Mucosa of descending colon (tissue), 3 donors: ENCODE data around the gene PTPRN2. TPM values are rescaled to one million over a fixed set of nuclear protein-coding genes. Genes with fewer than 3 reads are reported as not detected.

ENCODE experiments used
- ATAC-seq: fragments of 200-7000 bp; cut with Tn5 transposase; one replicate; pipeline ENCODE4 v1.9.1; 2020; ENCODE audit warnings: mild to moderate bottlenecking, moderate library complexity
- DNase-seq, 3 donors: peaks; one replicate each; pipeline ENCODE4 v3.0.0-alpha.2; 2020
- H3K36me3 ChIP-seq: fragments of 200-600 bp; one replicate; pipeline ENCODE4 v1.8.0; 2021; ENCODE audit warnings: low read depth, mild to moderate bottlenecking
- H3K4me1 ChIP-seq: fragments of 200-600 bp; one replicate; pipeline ENCODE4 v1.8.0; 2021; ENCODE audit warnings: low read depth, mild to moderate bottlenecking
- H3K4me3 ChIP-seq: fragments of 200-600 bp; one replicate; pipeline ENCODE4 v1.8.0; 2021; ENCODE audit warnings: mild to moderate bottlenecking
- H3K9me3 ChIP-seq: fragments of 200-600 bp; one replicate; pipeline ENCODE4 v1.8.0; 2021; ENCODE audit warnings: mild to moderate bottlenecking
- intact Hi-C, 2 donors: fragments of 100-400 bp; cut with DNase I in 1 of 2; cut with micrococcal nuclease in 1 of 2; formaldehyde crosslinking; loops; one replicate each; pipeline versions ENCODE4 v1.11.0 to v1.11.1; 2022; cut with DNase I, micrococcal nuclease
- total RNA-seq, 3 donors: library from RNA; stranded (reverse); fragmentation: NEBNext Ultra II Directional in 2 of 3; extraction: Animal tissue kit (Norgen Biotek cat#: 25700) in 2 of 3; gene quantifications; one replicate each; pipeline versions ENCODE4 v1.2.1 to v1.2.4, GENCODE V29; 2021 to 2023
- TF ChIP-seq, protein P1 (sequence below): fragments of 200-600 bp; IDR thresholded peaks from one replicate; pipeline ENCODE4 v1.8.0; 2022; ENCODE audit warnings: antibody characterized with exemption, mild to moderate bottlenecking
- donor health status: DM: no; HTN: no; CAD: no; lungs with moderate emphysema.
- donor health status: DM: no; HTN: no; CAD: no.
- donor health status: DM: no; HTN: yes; CAD: no.

The PTPRN2 gene
- total RNA-seq, 3 donors from 2014 or later: 12.5 to 28.0 (median 26.2) TPM

- no peak for DNase-seq
- intact Hi-C loops: no loop called here
- H3K36me3 ChIP-seq: no peaks in the 10 kb centered on the region
- no peaks in the 10 kb centered on the region for H3K9me3 ChIP-seq
- no peaks in the 10 kb centered on the region for H3K4me1 ChIP-seq
- ATAC-seq: no peak
- TF ChIP-seq, protein P1, sequence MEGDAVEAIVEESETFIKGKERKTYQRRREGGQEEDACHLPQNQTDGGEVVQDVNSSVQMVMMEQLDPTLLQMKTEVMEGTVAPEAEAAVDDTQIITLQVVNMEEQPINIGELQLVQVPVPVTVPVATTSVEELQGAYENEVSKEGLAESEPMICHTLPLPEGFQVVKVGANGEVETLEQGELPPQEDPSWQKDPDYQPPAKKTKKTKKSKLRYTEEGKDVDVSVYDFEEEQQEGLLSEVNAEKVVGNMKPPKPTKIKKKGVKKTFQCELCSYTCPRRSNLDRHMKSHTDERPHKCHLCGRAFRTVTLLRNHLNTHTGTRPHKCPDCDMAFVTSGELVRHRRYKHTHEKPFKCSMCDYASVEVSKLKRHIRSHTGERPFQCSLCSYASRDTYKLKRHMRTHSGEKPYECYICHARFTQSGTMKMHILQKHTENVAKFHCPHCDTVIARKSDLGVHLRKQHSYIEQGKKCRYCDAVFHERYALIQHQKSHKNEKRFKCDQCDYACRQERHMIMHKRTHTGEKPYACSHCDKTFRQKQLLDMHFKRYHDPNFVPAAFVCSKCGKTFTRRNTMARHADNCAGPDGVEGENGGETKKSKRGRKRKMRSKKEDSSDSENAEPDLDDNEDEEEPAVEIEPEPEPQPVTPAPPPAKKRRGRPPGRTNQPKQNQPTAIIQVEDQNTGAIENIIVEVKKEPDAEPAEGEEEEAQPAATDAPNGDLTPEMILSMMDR: no peak
- no peak overlapping the region for H3K4me3 ChIP-seq
Measured at GRCh38 chr7:157817944-157818700, 769.5 kb downstream of the PTPRN2 start.

DNA sequence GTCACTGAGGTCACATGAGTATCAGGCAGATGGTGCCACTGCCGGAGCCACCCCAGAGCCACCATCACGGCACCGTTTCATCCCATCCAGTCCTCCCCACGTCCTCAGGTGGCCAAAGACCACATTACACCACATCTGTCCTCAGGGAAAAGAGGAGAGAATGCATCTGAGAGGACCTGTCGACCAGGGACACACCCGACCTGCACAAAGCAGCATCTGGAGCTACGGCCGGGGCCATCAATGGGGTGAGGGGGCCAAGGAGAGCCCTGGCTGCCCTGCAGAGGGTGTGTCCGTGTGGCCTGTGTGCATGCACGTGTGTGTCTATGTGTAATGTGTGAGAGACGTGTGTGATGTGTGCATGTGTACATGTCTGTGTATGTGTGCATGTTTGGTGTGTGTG, 770.2 kb downstream of the PTPRN2 start:
- intact Hi-C loops: no loop called here
- Histone ChIP-seq H3K9me3 (no peaks in the 10 kb centered on the region), H3K4me1 (no peaks in the 10 kb centered on the region), H3K36me3 (no peaks in the 10 kb centered on the region), H3K4me3 (no peak overlapping the region)
- TF ChIP-seq, protein P1: no peak
- ATAC-seq: no peak
- no peak for DNase-seq

GRCh38 chr7:157816526-157817250, 770.9 kb downstream of the PTPRN2 start:
- H3K36me3 ChIP-seq: no peaks in the 10 kb centered on the region
- H3K9me3 ChIP-seq: no peaks in the 10 kb centered on the region
- ATAC-seq (no peak), DNase-seq (peak in 1 of 3 donors; percentile 27)
- no peak overlapping the region for H3K4me3 ChIP-seq
- intact Hi-C loops: no loop called here
- TF ChIP-seq, protein P1: no peak
- no peaks in the 10 kb centered on the region for H3K4me1 ChIP-seq

DNA sequence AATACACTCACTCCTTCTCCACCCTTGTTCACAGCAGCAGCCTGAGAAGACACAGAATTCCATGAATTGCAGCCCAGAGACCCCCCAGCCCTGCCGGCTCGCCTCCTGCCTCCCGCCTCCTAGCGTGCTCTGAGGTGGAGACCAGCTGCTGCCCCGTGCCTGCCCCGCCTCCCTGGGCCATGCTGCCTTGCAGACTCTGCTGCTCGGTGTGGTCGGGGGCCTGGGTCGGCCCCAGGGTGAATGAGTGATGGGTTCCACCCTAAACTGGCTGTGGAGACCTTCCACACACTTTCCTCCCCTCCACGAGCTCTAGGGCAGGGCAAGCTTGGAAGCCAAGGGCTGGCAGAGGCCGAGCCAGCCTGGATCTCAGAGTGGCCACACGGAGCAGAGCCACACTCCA, 771.5 kb downstream of the PTPRN2 start:
- DNase-seq: no peak
- Histone ChIP-seq H3K4me3 (no peak overlapping the region), H3K36me3 (no peaks in the 10 kb centered on the region), H3K4me1 (no peaks in the 10 kb centered on the region), H3K9me3 (no peaks in the 10 kb centered on the region)
- ATAC-seq: no peak
- TF ChIP-seq, protein P1: no peak
- intact Hi-C loops: no loop called here

- DNase-seq (no peak), ATAC-seq (no peak)
- TF ChIP-seq, protein P1: no peak
- Histone ChIP-seq H3K4me1 (no peaks in the 10 kb centered on the region), H3K9me3 (no peaks in the 10 kb centered on the region), H3K36me3 (no peaks in the 10 kb centered on the region), H3K4me3 (no peak overlapping the region)
- intact Hi-C loops: no loop called here
Measured at GRCh38 chr7:157815706-157816022, 772.0 kb downstream of the PTPRN2 start.
